DND-41 (cell line): ENCODE results near the gene NKAIN4.

ENCODE experiments used
- CTCF ChIP-seq: IDR thresholded peaks from 2 replicates; pipeline ENCODE4 v1.5.1; 2012; ENCODE audit warnings: borderline replicate concordance, low read length, moderate library complexity, mild to moderate bottlenecking; ENCODE audit not compliant: poor library complexity, severe bottlenecking; ENCODE audit errors: extremely low read depth
- EZH2 ChIP-seq: IDR thresholded peaks from 3 replicates; pipeline ENCODE4 v1.6.1; 2012; ENCODE audit warnings: borderline replicate concordance, low read depth, mild to moderate bottlenecking, moderate library complexity, low read length, inconsistent platforms; ENCODE audit not compliant: severe bottlenecking

DNA sequence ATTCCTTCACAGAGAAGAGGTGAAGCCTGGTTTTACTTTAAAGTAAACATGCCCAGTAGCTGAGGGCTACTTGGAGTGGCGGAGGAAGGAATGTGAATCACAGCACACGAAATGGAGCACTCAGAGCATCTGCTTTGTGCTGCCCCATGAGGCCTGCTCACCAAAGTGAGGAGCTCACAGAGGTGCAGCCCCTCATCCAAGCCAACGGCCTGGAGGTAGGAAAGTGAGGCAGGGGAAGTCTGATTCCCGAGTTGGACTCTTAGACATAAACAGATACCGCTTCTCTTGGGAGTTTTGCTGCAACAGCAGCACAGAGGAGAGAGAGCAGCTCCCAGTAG, 41.9 kb downstream of the NKAIN4 start:
- TF ChIP-seq EZH2 (no peak), CTCF (no peak)
